GM23338 (cell line): ENCODE data around the gene LRRC25. TPM values are rescaled to one million over a fixed set of nuclear protein-coding genes. Genes with fewer than 3 reads are reported as not detected.

Source experiments
- ATAC-seq: fragments of 200-7000 bp; cut with Tn5 transposase; 3 replicates; pipeline ENCODE4 v1.9.1; 2020
- DNase-seq: peaks from one replicate; pipeline ENCODE4 v3.0.0-alpha.2; 2015; ENCODE audit warnings: low spot score
- H2AFZ ChIP-seq: fragments of 200-600 bp; sonication (generic); 2 replicates; pipeline ENCODE4 v1.8.0; 2016; ENCODE audit warnings: antibody characterized with exemption, mild to moderate bottlenecking, moderate library complexity
- H3F3A ChIP-seq: fragments of 200-600 bp; sonication (generic); replicated peaks from 2 replicates; pipeline ENCODE4 v1.8.0; 2017; ENCODE audit warnings: antibody characterized with exemption, mixed run types, low read depth
- H3K27ac ChIP-seq: fragments of 200-600 bp; sonication (generic); 2 replicates; pipeline ENCODE4 v1.6.1; 2016; ENCODE audit warnings: low read depth
- H3K27me3 ChIP-seq: fragments of 200-600 bp; sonication (generic); 2 replicates; pipeline ENCODE4 v1.8.0; 2016; ENCODE audit warnings: mild to moderate bottlenecking, mixed run types, moderate library complexity; ENCODE audit not compliant: insufficient read depth
- H3K36me3 ChIP-seq: fragments of 200-600 bp; sonication (generic); 2 replicates; pipeline ENCODE4 v1.8.0; 2016; ENCODE audit warnings: mild to moderate bottlenecking; ENCODE audit not compliant: insufficient read depth
- H3K4me1 ChIP-seq: fragments of 200-600 bp; sonication (generic); 2 replicates; pipeline ENCODE4 v1.8.0; 2016; ENCODE audit warnings: mild to moderate bottlenecking, moderate library complexity; ENCODE audit not compliant: insufficient read depth
- H3K4me2 ChIP-seq: fragments of 200-600 bp; sonication (generic); 2 replicates; pipeline ENCODE4 v1.7.1; 2017; ENCODE audit warnings: mixed run types
- H3K4me3 ChIP-seq: fragments of 200-600 bp; sonication (generic); 2 replicates; pipeline ENCODE4 v1.6.1; 2016; ENCODE audit warnings: mixed run types
- H3K79me2 ChIP-seq: fragments of 200-600 bp; sonication (generic); replicated peaks from 2 replicates; pipeline ENCODE4 v1.8.0; 2017; ENCODE audit warnings: mild to moderate bottlenecking; ENCODE audit not compliant: insufficient read depth
- H3K9me2 ChIP-seq: fragments of 200-600 bp; sonication (generic); 2 replicates; pipeline ENCODE4 v1.8.0; 2017; ENCODE audit not compliant: insufficient read depth
- H4K20me1 ChIP-seq: fragments of 200-600 bp; sonication (generic); replicated peaks from 2 replicates; pipeline ENCODE4 v1.8.0; 2017; ENCODE audit warnings: mild to moderate bottlenecking; ENCODE audit not compliant: insufficient read depth
- H3K27ac Mint-ChIP-seq: 2 replicates; pipeline ENCODE4 v1.8.0; 2020; ENCODE audit warnings: inconsistent platforms, mild to moderate bottlenecking, moderate library complexity, mixed read lengths
- H3K27me3 Mint-ChIP-seq: 3 replicates; pipeline ENCODE4 v1.8.0; 2022; ENCODE audit warnings: low read depth, mild to moderate bottlenecking, moderate library complexity, mixed read lengths, inconsistent platforms; ENCODE audit not compliant: insufficient read depth, poor library complexity
- H3K36me3 Mint-ChIP-seq: 3 replicates; pipeline ENCODE4 v1.8.0; 2021; ENCODE audit warnings: low read depth, mild to moderate bottlenecking, inconsistent platforms, moderate library complexity, mixed read lengths
- H3K4me1 Mint-ChIP-seq: 3 replicates; pipeline ENCODE4 v1.8.0; 2020; ENCODE audit warnings: mild to moderate bottlenecking, inconsistent platforms, mixed read lengths
- H3K4me3 Mint-ChIP-seq: 3 replicates; pipeline ENCODE4 v1.8.0; 2021; ENCODE audit warnings: moderate library complexity, mild to moderate bottlenecking, inconsistent platforms, mixed read lengths
- H3K9me3 Mint-ChIP-seq: 3 replicates; pipeline ENCODE4 v1.8.0; 2020; ENCODE audit warnings: moderate library complexity, mild to moderate bottlenecking, inconsistent platforms, mixed read lengths
- JUNB ChIP-seq: IDR thresholded peaks from one replicate; pipeline ENCODE4 v1.6.1; 2016; ENCODE audit warnings: antibody characterized with exemption; ENCODE audit not compliant: unreplicated experiment
- NANOG ChIP-seq: IDR thresholded peaks from 2 replicates; pipeline ENCODE4 v1.6.1; 2016; ENCODE audit warnings: antibody characterized with exemption, borderline replicate concordance
- POLR2AphosphoS5 ChIP-seq: IDR thresholded peaks from 2 replicates; pipeline ENCODE4 v1.6.1; 2016; ENCODE audit warnings: antibody characterized with exemption, low read depth
- ZNF114 ChIP-seq: fragments of 250-450 bp; sonication (Bioruptor Pico); IDR thresholded peaks from 2 replicates; pipeline ENCODE4 v1.5.0; 2020; ENCODE audit warnings: mild to moderate bottlenecking, moderate library complexity
- polyA plus RNA-seq: library from polyadenylated mRNA; unstranded; fragments of >200 nt; fragmentation: Nextera tagmentation; extraction: Ambion mirVana; gene quantifications from 2 replicates; pipeline ENCODE4 v1.2.1, GENCODE V29; 2016
- total RNA-seq: library from RNA; depleted of rRNA; stranded (reverse); fragments of >200 nt; shearing (Covaris generic); gene quantifications from 2 replicates; pipeline ENCODE4 v1.2.3, GENCODE V29; 2014
- TF ChIP-seq, protein P1 (sequence below): fragments of 250-450 bp; sonication (Bioruptor Pico); IDR thresholded peaks from 2 replicates; pipeline ENCODE4 v1.5.0; 2020; ENCODE audit warnings: mild to moderate bottlenecking, moderate library complexity

Gene LRRC25
- total and polyA plus RNA-seq, 2 experiments from 2014 or later, result 0.17 to 0.24 TPM

DNA sequence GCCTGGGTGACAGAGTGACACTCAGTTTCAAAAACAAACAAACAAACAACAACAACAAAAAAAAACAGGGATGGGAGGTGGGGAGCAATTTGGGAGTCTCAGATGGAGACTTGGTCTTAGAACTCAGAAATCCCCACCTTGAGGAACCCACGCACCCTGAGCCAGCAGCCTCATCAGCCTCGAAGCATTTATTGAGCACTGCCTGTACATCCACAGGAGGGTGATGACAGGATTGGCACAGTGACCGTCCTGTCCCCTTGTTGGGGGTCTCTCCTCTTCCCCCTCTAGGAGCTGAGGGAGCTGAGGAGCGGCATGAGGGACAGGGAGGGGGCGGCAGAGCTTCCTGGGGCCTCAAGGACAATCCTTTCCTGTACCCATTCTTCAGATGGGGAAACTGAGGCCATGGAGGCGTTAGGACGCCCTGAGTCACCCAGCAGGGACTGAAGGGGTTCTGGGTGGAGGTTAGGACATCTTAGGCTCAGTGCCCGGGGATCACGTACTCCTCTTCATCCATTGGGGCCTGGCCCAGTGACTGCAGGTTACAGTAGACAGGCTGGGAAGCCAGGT lies 5.8 kb downstream of the LRRC25 start:
- Histone ChIP-seq H3K79me2 (no peaks in the 10 kb centered on the region), H3K9me2 (no peaks in the 10 kb centered on the region), H3K4me2 (no peak overlapping the region), H3K36me3 (no peaks in the 10 kb centered on the region), H4K20me1 (no peaks in the 10 kb centered on the region), H3K4me1 (no peaks in the 10 kb centered on the region), H3K4me3 (no peak overlapping the region), H3K27me3 (peaks cover 21% of the 10 kb centered on the region), H3K27ac (no peak overlapping the region), H3F3A (peaks cover 20% of the 10 kb centered on the region; the same call in 1 of the 2 replicates), H2AFZ (no peak overlapping the region)
- no peak for ATAC-seq
- Mint-ChIP-seq H3K27ac (no peak overlapping the region), H3K4me1 (no peaks in the 10 kb centered on the region), H3K27me3 (peaks cover 31% of the 10 kb centered on the region), H3K36me3 (peaks cover 11% of the 10 kb centered on the region), H3K4me3 (no peak overlapping the region), H3K9me3 (no peaks in the 10 kb centered on the region)
- TF ChIP-seq, protein P1, sequence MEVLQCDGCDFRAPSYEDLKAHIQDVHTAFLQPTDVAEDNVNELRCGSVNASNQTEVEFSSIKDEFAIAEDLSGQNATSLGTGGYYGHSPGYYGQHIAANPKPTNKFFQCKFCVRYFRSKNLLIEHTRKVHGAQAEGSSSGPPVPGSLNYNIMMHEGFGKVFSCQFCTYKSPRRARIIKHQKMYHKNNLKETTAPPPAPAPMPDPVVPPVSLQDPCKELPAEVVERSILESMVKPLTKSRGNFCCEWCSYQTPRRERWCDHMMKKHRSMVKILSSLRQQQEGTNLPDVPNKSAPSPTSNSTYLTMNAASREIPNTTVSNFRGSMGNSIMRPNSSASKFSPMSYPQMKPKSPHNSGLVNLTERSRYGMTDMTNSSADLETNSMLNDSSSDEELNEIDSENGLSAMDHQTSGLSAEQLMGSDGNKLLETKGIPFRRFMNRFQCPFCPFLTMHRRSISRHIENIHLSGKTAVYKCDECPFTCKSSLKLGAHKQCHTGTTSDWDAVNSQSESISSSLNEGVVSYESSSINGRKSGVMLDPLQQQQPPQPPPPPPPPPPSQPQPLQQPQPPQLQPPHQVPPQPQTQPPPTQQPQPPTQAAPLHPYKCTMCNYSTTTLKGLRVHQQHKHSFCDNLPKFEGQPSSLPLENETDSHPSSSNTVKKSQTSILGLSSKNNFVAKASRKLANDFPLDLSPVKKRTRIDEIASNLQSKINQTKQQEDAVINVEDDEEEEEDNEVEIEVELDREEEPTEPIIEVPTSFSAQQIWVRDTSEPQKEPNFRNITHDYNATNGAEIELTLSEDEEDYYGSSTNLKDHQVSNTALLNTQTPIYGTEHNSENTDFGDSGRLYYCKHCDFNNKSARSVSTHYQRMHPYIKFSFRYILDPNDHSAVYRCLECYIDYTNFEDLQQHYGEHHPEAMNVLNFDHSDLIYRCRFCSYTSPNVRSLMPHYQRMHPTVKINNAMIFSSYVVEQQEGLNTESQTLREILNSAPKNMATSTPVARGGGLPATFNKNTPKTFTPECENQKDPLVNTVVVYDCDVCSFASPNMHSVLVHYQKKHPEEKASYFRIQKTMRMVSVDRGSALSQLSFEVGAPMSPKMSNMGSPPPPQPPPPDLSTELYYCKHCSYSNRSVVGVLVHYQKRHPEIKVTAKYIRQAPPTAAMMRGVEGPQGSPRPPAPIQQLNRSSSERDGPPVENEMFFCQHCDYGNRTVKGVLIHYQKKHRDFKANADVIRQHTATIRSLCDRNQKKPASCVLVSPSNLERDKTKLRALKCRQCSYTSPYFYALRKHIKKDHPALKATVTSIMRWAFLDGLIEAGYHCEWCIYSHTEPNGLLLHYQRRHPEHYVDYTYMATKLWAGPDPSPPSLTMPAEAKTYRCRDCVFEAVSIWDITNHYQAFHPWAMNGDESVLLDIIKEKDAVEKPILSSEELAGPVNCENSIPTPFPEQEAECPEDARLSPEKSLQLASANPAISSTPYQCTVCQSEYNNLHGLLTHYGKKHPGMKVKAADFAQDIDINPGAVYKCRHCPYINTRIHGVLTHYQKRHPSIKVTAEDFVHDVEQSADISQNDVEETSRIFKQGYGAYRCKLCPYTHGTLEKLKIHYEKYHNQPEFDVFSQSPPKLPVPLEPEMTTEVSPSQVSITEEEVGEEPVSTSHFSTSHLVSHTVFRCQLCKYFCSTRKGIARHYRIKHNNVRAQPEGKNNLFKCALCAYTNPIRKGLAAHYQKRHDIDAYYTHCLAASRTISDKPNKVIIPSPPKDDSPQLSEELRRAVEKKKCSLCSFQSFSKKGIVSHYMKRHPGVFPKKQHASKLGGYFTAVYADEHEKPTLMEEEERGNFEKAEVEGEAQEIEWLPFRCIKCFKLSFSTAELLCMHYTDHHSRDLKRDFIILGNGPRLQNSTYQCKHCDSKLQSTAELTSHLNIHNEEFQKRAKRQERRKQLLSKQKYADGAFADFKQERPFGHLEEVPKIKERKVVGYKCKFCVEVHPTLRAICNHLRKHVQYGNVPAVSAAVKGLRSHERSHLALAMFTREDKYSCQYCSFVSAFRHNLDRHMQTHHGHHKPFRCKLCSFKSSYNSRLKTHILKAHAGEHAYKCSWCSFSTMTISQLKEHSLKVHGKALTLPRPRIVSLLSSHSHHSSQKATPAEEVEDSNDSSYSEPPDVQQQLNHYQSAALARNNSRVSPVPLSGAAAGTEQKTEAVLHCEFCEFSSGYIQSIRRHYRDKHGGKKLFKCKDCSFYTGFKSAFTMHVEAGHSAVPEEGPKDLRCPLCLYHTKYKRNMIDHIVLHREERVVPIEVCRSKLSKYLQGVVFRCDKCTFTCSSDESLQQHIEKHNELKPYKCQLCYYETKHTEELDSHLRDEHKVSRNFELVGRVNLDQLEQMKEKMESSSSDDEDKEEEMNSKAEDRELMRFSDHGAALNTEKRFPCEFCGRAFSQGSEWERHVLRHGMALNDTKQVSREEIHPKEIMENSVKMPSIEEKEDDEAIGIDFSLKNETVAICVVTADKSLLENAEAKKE (CRISPR knock-in tag), result no peak
- TF ChIP-seq NANOG (no peak), JUNB (no peak), POLR2AphosphoS5 (no peak)
- DNase-seq, result no peak

DNA sequence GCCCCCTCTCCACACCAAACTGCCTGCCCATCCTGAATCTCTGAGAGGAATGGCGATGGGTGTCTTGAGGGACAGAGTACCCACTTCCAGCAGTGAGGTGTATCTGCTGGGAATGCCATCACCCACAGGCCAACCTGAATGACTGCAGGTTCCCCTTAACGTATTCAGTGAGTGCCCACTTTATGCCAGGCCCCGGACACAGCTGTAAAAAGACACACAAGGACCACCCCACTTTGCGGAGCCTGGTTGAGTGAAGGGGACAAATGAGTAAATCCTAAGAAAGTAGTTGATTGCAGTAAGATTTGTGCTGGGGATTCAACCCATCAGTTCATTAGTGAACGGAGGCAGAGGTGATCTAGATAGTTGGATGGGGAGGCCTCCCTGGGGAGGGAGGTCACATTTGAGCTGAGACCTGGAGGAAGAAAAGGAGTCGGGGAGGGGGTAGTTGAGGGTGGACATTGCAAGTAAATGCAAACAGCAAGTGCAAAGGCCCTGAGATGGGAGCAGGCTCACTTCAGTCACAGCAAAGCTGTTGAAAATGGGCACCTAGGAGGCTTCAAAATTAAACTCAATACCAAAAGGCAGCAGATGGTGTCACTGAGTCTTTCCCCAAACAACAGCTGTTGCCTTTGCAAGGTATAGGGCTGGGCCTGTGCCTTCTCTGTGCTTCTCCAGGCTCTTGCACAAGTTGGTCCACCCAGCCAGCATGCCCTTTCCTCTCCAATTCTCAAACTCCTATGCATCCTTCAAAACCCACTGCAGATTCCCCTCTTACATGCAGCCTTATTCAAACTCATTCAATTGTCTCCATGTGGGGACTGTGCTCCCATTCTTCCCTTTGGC lies 7.1 kb downstream of the LRRC25 start:
- Histone ChIP-seq H3K27ac (no peak overlapping the region), H3K27me3 (peaks cover 21% of the 10 kb centered on the region), H3K36me3 (no peaks in the 10 kb centered on the region), H3K4me3 (no peak overlapping the region), H3K4me1 (peaks cover 7% of the 10 kb centered on the region), H2AFZ (no peak overlapping the region), H3F3A (peaks cover 23% of the 10 kb centered on the region), H3K79me2 (no peaks in the 10 kb centered on the region), H3K4me2 (no peak overlapping the region), H4K20me1 (no peaks in the 10 kb centered on the region), H3K9me2 (no peaks in the 10 kb centered on the region)
- Mint-ChIP-seq H3K4me1 (peaks cover 8% of the 10 kb centered on the region; the same call in 2 of the 3 replicates), H3K4me3 (no peak overlapping the region; the same call in 2 of the 3 replicates), H3K27ac (no peak overlapping the region), H3K9me3 (no peaks in the 10 kb centered on the region), H3K36me3 (peaks cover 11% of the 10 kb centered on the region), H3K27me3 (peaks cover 32% of the 10 kb centered on the region)
- DNase-seq (no peak), ATAC-seq (no peak)
- TF ChIP-seq ZNF114 (CRISPR knock-in tag), result no peak
- no peak for TF ChIP-seq POLR2AphosphoS5
